Bronchial epithelial cell (primary cell): ENCODE data around the gene FGD4. TPM values are rescaled to one million over a fixed set of nuclear protein-coding genes. Genes with fewer than 3 reads are reported as not detected.

Experiments used
- DNase-seq: peaks from one replicate; pipeline ENCODE4 v3.0.0-alpha.2; 2010; ENCODE audit warnings: low read depth
- FAIRE-seq: peaks from 2 replicates; lab custom pipeline; 2011; peaks lifted over from hg19 to GRCh38; lab: Jason Lieb, UNC
- H3K27me3 ChIP-seq: 2 replicates; pipeline ENCODE4 v1.5.1; 2011; ENCODE audit warnings: low read length; ENCODE audit not compliant: control insufficient read depth, insufficient read depth
- H3K36me3 ChIP-seq: 2 replicates; pipeline ENCODE4 v1.5.1; 2011; ENCODE audit warnings: low read length; ENCODE audit not compliant: control insufficient read depth, insufficient read depth
- H3K4me3 ChIP-seq: 2 replicates; pipeline ENCODE4 v1.5.1; 2011; ENCODE audit warnings: mild to moderate bottlenecking, low read depth, low read length, control low read depth
- total RNA-seq: library from RNA; depleted of rRNA; stranded (reverse); fragments of >200 nt; gene quantifications from 2 replicates; pipeline ENCODE4 v1.2.1, GENCODE V29; 2014
- TF ChIP-seq, protein P1 (sequence below): IDR thresholded peaks from 2 replicates; pipeline ENCODE4 v1.5.1; 2011; ENCODE audit warnings: mild to moderate bottlenecking, moderate library complexity, low read length, control low read depth, inconsistent platforms; ENCODE audit not compliant: insufficient read depth, severe bottlenecking

FGD4 gene
- total RNA-seq, 1 donor from 2014 or later, result 22.9 TPM

DNA sequence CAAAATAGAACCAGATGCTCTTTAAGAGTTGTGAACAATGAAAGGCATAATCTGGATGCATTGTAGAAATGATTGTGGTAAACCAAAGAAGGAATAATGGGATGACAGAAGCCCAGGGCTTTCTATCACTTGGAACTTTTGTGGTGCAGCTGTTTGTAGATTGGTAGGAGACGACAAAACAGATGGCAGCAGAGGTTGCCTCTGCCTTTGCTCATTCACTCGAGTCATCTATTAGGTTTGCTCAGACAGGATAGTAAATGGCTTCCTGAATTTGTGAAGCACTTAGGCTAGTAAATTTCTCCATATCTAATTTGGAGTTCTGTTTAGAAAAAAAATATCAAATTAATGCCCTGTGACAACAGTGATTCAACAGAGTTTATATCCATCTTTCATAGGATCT is 78.4 kb downstream of the FGD4 start:
- FAIRE-seq, result no peak

DNA sequence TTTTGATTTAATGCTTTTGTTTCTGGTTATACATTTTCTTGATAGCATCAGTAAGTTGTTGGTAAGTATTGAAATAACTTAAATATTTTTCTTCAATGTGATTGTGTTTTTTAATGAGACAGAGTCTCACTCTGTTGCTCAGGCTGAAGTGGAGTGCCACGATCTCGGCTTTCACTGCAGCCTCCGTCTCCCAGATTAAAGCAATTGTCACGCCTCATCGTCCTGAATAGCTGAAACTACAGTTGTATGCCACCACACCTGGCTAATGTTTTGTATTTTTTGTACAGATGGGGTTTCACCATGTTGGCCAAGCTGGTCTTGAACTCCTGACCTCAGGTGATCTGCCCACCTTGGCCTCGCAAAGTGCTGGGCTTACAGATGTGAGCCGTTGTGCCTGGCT is 78.8 kb downstream of the FGD4 start:
- DNase-seq (no peak), FAIRE-seq (no peak)
- TF ChIP-seq, protein P1, sequence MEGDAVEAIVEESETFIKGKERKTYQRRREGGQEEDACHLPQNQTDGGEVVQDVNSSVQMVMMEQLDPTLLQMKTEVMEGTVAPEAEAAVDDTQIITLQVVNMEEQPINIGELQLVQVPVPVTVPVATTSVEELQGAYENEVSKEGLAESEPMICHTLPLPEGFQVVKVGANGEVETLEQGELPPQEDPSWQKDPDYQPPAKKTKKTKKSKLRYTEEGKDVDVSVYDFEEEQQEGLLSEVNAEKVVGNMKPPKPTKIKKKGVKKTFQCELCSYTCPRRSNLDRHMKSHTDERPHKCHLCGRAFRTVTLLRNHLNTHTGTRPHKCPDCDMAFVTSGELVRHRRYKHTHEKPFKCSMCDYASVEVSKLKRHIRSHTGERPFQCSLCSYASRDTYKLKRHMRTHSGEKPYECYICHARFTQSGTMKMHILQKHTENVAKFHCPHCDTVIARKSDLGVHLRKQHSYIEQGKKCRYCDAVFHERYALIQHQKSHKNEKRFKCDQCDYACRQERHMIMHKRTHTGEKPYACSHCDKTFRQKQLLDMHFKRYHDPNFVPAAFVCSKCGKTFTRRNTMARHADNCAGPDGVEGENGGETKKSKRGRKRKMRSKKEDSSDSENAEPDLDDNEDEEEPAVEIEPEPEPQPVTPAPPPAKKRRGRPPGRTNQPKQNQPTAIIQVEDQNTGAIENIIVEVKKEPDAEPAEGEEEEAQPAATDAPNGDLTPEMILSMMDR, result no peak
- H3K27me3 ChIP-seq, result no peaks in the 10 kb centered on the region
- H3K36me3 ChIP-seq, result no peaks in the 10 kb centered on the region
- H3K4me3 ChIP-seq, result no peak overlapping the region

More for the DNA sequence above, 78.4 kb downstream of the FGD4 start:
- no peaks in the 10 kb centered on the region for H3K36me3 ChIP-seq
- DNase-seq, result no peak
- H3K27me3 ChIP-seq, result no peaks in the 10 kb centered on the region
- TF ChIP-seq, protein P1, result no peak
- H3K4me3 ChIP-seq, result no peak overlapping the region

DNA sequence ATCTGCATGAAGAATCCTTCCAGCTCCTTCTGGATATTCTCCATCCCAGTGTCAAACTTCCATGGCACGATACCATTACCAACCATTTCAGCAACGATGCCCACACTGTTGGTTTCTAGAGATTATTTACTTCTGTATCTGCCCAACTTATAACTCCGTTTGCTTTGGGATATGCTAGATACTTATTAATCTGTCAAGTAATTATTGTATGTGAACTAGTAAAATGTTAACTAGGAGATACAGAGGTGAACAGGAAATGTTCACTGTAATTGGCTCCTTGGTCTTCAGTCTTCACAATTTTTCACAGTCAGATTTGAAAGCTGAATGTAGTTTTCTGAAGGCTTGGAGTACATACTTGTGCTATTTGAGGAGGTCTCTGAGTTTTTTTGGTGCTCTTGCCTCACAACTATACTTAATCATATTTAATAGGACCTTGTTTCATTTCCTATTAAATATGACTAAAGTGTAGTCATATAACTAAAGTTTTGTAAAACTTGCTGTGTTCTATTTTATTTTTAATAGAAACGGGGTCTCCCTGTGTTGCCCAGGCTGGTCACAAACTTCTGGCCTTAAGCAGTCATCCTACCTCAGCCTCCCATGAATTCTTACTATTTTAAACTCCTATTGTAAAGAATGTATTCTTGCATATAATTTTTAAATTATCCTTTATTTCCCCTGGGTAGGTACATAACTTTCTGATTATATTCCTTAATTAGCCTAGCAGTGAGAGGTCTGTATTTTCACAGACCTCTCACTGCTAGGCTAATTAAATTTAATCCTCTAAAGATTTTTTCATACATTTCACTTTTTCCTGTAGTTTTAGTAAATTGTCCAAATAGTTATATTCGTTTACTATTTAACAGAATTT is 79.7 kb downstream of the FGD4 start:
- H3K27me3 ChIP-seq, result no peaks in the 10 kb centered on the region
- DNase-seq, result no peak
- FAIRE-seq, result no peak
- no peak overlapping the region for H3K4me3 ChIP-seq
- H3K36me3 ChIP-seq, result no peaks in the 10 kb centered on the region
- TF ChIP-seq, protein P1, result no peak

DNA sequence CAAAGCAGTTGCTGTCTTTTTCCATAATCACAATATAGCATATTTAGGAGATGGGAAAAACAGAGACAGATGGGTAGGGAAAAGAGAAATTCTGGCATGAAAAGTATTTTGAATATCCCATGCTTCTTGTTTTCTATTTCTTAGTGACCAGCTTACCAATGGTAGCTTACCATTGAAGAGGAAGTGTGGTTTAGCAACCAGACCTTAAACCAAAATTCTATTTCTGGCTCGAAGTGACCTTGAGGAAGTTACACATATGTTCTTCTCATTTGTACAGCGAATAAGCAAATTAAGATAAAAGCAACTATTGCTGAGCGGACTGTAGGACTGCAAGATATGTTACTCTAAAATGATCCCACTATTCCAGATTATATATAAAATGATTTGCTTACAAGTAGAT is 82.9 kb downstream of the FGD4 start:
- no peaks in the 10 kb centered on the region for H3K27me3 ChIP-seq
- FAIRE-seq (no peak), DNase-seq (no peak)
- H3K36me3 ChIP-seq, result no peaks in the 10 kb centered on the region
- H3K4me3 ChIP-seq, result no peak overlapping the region
- TF ChIP-seq, protein P1, result no peak

- no peak for FAIRE-seq
These were observed 84.1 kb downstream of the FGD4 start for GRCh38 chr12:32483499-32483898.

More at GRCh38 chr12:32483499-32483898, 84.1 kb downstream of the FGD4 start:
- Histone ChIP-seq H3K27me3 (no peaks in the 10 kb centered on the region), H3K36me3 (no peaks in the 10 kb centered on the region), H3K4me3 (no peak overlapping the region)
- DNase-seq, result no peak
- TF ChIP-seq, protein P1, result no peak
